Mucosa of descending colon (tissue), 3 donors: Measurements from ENCODE around the gene PPP1R16B. TPM values are rescaled to one million over a fixed set of nuclear protein-coding genes. Genes with fewer than 3 reads are reported as not detected.

Source experiments
- ATAC-seq: fragments of 200-7000 bp; cut with Tn5 transposase; one replicate; pipeline ENCODE4 v1.9.1; 2020; ENCODE audit warnings: mild to moderate bottlenecking, moderate library complexity
- DNase-seq, 3 donors: peaks; one replicate each; pipeline ENCODE4 v3.0.0-alpha.2; 2020
- H3K36me3 ChIP-seq: fragments of 200-600 bp; one replicate; pipeline ENCODE4 v1.8.0; 2021; ENCODE audit warnings: low read depth, mild to moderate bottlenecking
- H3K4me1 ChIP-seq: fragments of 200-600 bp; one replicate; pipeline ENCODE4 v1.8.0; 2021; ENCODE audit warnings: low read depth, mild to moderate bottlenecking
- H3K4me3 ChIP-seq: fragments of 200-600 bp; one replicate; pipeline ENCODE4 v1.8.0; 2021; ENCODE audit warnings: mild to moderate bottlenecking
- H3K9me3 ChIP-seq: fragments of 200-600 bp; one replicate; pipeline ENCODE4 v1.8.0; 2021; ENCODE audit warnings: mild to moderate bottlenecking
- intact Hi-C, 2 donors: fragments of 100-400 bp; cut with DNase I in 1 of 2; cut with micrococcal nuclease in 1 of 2; formaldehyde crosslinking; loops; one replicate each; pipeline versions ENCODE4 v1.11.0 to v1.11.1; 2022; cut with DNase I, micrococcal nuclease
- total RNA-seq, 3 donors: library from RNA; stranded (reverse); fragmentation: NEBNext Ultra II Directional in 2 of 3; extraction: Animal tissue kit (Norgen Biotek cat#: 25700) in 2 of 3; gene quantifications; one replicate each; pipeline versions ENCODE4 v1.2.1 to v1.2.4, GENCODE V29; 2021 to 2023
- TF ChIP-seq, protein P1 (sequence below): fragments of 200-600 bp; IDR thresholded peaks from one replicate; pipeline ENCODE4 v1.8.0; 2022; ENCODE audit warnings: antibody characterized with exemption, mild to moderate bottlenecking
- donor health status: DM: no; HTN: no; CAD: no; lungs with moderate emphysema.
- donor health status: DM: no; HTN: no; CAD: no.
- donor health status: DM: no; HTN: yes; CAD: no.

Gene PPP1R16B
- total RNA-seq, 3 donors from 2014 or later = 4.4 to 5.6 (median 4.4) TPM

DNA sequence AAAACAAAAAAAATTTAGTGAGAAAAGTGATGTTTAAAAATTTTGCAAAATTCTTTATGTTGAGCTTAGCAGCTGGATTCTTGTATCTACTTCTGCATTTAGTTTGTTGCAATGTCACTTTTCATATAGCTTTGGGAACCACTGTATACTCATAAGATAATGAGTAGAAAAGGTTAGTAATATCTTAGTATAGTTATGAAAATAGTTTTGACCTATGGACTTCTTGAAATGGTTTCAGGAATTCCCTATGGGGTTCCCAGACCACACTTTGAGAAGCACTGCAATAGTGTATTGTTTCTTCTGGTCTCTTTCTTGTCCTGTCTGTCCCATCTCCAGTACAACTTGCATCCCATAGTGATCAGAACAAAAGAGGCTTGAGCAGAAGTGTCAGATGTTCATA lies 29.4 kb downstream of the PPP1R16B start:
- intact Hi-C loops = no loop called here
- ATAC-seq (no peak), DNase-seq (no peak)
- Histone ChIP-seq H3K9me3 (no peaks in the 10 kb centered on the region), H3K4me1 (no peaks in the 10 kb centered on the region), H3K4me3 (no peak overlapping the region), H3K36me3 (no peaks in the 10 kb centered on the region)
- TF ChIP-seq, protein P1, sequence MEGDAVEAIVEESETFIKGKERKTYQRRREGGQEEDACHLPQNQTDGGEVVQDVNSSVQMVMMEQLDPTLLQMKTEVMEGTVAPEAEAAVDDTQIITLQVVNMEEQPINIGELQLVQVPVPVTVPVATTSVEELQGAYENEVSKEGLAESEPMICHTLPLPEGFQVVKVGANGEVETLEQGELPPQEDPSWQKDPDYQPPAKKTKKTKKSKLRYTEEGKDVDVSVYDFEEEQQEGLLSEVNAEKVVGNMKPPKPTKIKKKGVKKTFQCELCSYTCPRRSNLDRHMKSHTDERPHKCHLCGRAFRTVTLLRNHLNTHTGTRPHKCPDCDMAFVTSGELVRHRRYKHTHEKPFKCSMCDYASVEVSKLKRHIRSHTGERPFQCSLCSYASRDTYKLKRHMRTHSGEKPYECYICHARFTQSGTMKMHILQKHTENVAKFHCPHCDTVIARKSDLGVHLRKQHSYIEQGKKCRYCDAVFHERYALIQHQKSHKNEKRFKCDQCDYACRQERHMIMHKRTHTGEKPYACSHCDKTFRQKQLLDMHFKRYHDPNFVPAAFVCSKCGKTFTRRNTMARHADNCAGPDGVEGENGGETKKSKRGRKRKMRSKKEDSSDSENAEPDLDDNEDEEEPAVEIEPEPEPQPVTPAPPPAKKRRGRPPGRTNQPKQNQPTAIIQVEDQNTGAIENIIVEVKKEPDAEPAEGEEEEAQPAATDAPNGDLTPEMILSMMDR = no peak

DNA sequence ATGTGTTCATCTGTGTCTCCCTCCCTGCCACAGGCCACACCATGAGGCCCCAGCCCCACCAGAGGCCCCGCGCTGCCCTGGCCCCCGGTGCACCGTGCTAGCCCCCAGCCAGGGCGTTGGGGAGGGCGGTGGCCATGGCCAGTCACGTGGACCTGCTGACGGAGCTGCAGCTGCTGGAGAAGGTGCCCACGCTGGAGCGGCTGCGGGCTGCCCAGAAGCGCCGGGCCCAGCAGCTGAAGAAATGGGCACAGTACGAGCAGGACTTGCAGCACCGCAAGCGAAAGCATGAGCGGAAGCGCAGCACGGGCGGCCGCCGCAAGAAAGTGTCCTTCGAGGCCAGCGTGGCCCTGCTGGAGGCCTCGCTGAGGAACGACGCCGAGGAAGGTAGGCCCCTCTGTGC lies 30.3 kb downstream of the PPP1R16B start:
- no peak overlapping the region for H3K4me3 ChIP-seq
- H3K9me3 ChIP-seq = no peaks in the 10 kb centered on the region
- ATAC-seq = no peak
- intact Hi-C loops = no loop called here
- DNase-seq = no peak
- no peaks in the 10 kb centered on the region for H3K4me1 ChIP-seq
- H3K36me3 ChIP-seq = no peaks in the 10 kb centered on the region
- TF ChIP-seq, protein P1 = no peak

DNA sequence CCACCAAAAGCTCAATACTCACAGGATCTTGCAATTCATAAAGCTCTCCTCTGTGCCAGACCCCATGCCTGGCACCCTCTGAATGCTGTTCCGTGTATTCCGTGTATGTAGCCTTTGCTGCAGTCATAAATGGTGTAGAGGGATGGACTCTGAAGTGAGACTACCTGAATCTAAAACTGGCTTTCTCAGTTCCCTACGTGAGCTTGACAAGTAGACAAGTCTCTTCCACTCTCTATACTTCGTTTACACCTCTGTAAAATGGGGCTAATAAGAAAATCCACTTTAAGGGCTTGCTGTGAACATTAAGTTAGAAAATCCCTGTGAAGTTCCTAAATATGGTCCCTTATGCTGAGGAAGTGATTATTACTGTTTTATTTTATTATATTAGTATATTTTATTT lies 31.5 kb downstream of the PPP1R16B start:
- H3K4me3 ChIP-seq = no peak overlapping the region
- DNase-seq (no peak), ATAC-seq (no peak)
- no peaks in the 10 kb centered on the region for H3K9me3 ChIP-seq
- no peaks in the 10 kb centered on the region for H3K4me1 ChIP-seq
- H3K36me3 ChIP-seq = no peaks in the 10 kb centered on the region
- TF ChIP-seq, protein P1 = no peak
- intact Hi-C loops = no loop called here

DNA sequence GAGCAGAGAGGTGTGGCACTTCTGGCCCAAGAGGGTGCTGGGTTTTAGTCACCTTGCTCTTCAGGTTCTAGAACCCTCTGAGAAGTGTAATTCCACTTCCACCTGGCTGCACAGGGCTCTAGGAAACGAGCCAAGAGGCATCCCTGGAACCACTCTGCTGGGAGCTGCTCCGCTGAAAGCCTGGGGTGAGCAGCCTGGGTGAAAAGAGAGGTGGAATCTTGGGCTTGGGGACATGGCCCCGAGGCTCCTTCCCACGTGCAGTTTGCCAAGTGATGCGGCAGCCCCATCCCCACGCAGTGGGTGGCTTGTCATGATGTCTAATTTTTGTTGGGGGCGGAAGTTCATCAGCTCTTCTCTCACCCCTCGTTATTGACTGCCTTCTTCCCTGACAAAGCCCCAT lies 32.8 kb downstream of the PPP1R16B start:
- Histone ChIP-seq H3K9me3 (no peaks in the 10 kb centered on the region), H3K4me3 (no peak overlapping the region), H3K4me1 (no peaks in the 10 kb centered on the region), H3K36me3 (no peaks in the 10 kb centered on the region)
- TF ChIP-seq, protein P1 = no peak
- ATAC-seq (no peak), DNase-seq (no peak)
- intact Hi-C loops = no loop called here

DNA sequence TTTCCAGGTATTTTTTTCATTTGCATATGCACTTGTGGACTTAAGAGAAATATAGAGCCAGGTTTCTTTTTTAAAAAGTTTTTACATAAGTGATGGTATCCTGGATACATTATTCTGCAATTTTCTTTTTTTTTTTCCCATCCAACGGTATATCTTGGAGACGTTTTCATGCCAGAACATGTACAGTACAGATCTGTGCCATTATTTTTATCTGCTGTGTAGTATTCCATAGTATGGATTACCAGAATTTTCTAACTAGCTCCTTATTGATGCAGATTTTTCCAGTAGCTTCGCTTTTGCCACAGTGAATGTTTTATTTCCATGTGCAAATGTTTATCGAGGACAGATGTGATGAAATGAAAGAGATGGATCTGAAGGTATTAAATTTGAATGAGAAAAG lies 34.1 kb downstream of the PPP1R16B start:
- Histone ChIP-seq H3K36me3 (no peaks in the 10 kb centered on the region), H3K9me3 (no peaks in the 10 kb centered on the region), H3K4me3 (no peak overlapping the region), H3K4me1 (no peaks in the 10 kb centered on the region)
- TF ChIP-seq, protein P1 = no peak
- ATAC-seq (no peak), DNase-seq (no peak)
- intact Hi-C loops = no loop called here
